Measurements from ENCODE around the gene PRDX4.
"Not testable (repeated sequence)": the region's sequence is repeated elsewhere in the genome, so short reads cannot be mapped to it uniquely, and the experiment has no call there.

Gene PRDX4

DNA sequence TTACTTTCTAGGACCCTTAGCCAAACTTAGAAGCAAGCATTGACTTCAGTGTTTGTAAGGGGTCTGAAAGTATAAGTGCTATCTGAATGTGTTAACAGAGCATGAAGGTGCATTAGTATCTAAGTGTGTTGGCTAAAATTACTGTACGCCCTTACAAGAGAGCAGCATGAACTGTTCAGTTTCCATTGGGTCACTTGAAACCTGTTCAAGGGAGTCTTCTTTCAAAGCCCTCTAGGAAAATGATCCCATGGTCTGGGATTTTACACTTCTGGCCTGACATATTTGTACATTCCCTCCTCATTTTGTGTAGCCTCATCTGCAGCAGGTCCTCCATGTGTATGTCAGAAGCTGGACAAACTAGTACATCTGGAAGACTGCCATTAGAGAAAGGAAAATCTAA lies 3.2 kb downstream of the PRDX4 start:
- in situ Hi-C loops (cut with HindIII; ENCODE audit: low sequenced_read_pairs) = no loop called here

DNA sequence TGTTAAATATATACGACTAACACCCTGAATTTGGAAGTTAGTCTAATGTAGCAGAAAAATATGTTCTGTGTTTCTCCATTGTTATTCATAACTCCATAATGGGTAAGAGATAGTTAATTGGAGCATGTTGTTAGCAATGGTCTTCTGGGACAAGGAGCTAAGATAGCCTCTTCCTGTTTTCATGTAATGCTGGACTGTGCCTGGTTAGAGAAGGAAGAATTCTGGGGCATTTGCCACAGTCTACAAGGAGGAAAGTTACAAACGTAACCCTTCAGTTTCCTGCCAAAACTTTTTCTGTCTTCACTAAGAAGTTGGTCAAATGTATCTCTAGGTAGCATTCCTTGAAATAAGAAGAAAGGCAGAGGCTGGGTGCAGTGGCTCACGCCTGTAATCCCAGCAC lies 5.8 kb downstream of the PRDX4 start:
- in situ Hi-C loops (cut with HindIII; ENCODE audit: low sequenced_read_pairs) = no loop called here

DNA sequence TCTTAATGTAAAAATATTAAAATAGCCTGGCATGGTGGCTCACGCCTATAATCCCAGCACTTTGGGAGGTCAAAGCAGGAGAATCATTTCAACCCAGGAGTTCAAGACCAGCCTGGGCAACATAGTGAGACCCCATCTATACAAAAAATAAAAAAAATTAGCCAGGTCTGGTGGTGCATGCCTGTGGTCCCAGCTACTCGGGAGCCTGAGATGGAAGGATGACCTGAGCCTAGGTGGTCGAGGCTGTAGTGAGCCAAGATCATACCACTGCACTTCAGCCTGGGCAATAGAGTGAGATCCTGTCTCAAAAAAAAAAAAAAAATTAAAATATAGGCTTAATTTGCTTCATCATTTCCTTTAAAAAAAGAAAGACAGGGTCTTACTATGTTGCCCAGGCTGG lies 9.2 kb downstream of the PRDX4 start:
- in situ Hi-C loops (cut with HindIII; ENCODE audit: low sequenced_read_pairs) = not testable (repeated sequence)

DNA sequence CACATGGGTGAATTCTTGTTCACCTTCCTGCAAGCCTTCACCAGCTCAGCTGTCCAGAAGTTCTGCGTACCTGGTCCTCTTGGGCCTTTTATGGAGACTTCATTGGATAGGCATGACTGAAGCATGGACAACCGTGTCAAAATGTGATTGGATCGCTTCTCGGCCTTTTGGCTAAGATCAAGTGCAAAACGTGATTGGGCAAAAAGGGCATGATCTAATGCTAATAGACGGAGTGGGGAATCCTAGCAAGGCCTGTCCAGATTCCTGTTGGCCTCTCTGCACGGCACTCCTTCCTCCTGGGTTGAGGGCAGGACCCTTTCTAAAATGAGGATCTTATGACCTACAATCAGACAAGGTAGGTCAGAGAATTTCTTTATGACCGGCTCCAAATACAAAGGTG lies 24.9 kb downstream of the PRDX4 start:
- in situ Hi-C loops (cut with HindIII; ENCODE audit: low sequenced_read_pairs) = no loop called here

DNA sequence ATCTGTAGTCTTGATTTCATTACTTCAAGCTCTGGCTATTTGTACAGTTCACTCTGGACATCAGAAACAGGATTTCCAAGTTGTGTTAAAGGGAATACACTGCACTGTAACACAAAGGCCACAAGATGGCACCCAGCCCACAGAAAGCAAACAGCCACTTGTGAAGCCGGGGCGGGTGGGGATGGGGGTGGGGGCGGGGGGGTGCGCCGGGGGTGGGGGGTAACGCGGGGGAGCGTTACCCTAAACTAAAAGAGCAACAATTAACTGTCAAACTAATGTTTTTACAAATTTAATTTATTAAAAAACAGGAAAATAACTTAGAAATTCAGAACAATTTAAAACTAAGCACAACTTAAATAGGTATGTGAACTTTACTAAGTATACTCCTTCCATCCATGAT lies 27.3 kb downstream of the PRDX4 start:
- in situ Hi-C loops (cut with HindIII; ENCODE audit: low sequenced_read_pairs) = no loop called here

DNA sequence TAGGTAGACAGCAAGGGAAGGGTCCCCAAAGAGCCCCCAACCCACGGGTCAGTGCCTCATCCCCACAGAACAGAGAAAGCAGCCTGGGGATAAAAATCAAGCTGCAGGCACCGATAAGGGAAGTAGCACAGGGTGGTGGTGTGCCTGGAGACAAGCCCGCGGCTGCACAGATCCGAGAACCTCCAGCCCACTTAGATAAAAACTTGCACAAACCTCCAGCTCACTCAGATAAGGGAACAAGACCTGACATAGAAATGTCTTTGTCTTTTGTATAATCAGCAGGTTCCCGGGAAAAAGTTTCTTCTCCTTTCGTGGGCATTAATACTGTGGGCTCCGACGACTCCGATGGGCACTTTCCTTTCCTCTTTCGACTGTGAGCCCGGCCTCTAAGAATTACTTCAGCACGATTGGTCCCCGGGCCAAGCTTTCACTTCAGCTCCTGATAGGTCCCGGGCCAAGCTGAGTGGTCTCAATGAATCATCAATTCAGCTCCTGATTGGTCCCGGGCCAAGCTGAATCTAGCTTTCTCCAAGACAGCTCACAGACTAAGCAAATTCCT lies 32.4 kb downstream of the PRDX4 start:
- in situ Hi-C loops (cut with HindIII; ENCODE audit: low sequenced_read_pairs) = no loop called here

DNA sequence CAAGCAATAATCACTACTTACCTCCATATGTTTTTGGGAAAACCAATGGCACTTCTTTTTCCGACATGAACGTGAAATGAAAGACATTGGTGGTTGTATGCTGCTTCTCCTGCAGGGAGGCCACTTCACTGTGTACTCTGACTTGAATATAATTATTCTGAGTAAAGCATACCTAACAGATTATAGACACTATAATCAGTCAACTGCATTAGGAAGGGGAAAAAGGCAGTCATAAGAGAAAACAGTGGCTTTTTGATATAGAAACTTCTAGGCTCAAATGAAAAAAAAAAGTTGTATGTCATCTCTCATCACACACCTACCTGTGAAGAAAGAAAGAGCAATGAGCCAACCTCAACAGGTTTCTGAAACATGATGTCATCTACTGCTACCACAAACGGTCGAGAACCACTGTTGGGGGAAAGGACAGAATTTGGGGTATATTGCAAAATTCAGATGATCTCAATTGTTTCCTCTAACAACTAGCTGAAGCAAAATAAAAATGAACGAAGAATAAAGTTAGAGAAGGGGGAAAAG lies 37.4 kb downstream of the PRDX4 start:
- in situ Hi-C loops (cut with HindIII; ENCODE audit: low sequenced_read_pairs) = no loop called here

DNA sequence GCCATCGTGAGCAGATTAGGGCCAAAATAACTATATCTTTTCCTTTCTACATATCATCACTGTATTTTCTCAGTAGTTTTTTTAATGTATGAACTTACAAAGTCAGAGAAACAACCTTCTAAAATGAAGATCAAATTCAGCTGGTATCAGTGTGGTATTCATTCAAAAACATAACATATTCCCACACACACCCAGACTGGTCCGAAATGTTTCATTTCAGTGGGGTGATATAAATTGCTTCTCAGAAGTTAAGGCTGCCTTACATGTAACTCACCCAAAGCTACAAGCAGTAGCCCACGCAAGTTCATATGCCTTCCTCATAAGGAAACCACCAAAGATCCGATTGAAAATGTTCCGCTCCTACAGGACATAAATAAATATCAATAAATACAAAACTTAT lies 37.9 kb downstream of the PRDX4 start:
- in situ Hi-C loops (cut with HindIII; ENCODE audit: low sequenced_read_pairs) = no loop called here

DNA sequence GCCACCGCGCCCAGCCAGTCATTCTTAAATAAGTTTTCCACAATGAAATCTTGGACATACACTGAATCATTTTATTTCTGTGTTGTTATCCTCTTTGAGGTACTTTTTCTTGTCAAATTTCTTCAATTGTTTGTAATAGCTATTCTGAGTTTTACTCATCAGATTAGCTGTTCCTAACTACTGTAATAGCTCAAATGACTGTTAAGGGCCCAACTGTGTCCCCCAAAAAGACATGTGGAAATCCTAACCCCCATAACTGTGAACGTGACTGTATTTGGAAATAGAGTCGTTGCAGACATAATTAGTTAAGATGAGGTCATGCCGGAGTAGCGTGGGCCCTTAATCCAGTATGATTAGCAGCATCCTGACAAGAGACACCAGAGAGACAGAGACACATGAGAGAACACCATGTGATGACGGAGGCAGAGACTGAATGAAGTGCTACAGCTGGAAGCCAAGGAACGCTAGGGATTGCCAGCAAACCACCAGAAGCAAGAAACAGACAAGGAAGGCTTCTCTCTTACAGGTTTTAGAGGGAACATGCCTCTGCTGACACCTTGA lies 52.9 kb downstream of the PRDX4 start:
- in situ Hi-C loops (cut with HindIII; ENCODE audit: low sequenced_read_pairs) = no loop called here

DNA sequence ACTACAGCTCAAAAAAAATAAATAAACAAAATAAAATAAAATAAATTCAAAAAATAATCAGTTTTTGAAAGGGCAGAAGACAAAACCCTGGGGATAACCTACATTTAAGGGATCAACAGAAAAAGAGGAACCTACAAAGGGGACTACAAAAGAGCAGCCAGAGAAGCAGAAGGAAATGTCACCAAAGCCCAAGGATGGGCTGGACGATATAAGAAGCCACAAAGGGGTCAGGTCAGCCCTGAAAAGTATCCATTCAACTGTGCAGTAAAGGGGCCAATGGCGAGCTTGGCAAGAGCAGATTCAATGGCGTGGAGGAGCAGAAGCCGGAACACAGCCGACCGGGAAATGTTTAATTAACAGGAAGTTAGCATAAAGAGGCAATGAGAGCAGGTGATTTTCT lies 58.9 kb downstream of the PRDX4 start:
- in situ Hi-C loops (cut with HindIII; ENCODE audit: low sequenced_read_pairs) = no loop called here

DNA sequence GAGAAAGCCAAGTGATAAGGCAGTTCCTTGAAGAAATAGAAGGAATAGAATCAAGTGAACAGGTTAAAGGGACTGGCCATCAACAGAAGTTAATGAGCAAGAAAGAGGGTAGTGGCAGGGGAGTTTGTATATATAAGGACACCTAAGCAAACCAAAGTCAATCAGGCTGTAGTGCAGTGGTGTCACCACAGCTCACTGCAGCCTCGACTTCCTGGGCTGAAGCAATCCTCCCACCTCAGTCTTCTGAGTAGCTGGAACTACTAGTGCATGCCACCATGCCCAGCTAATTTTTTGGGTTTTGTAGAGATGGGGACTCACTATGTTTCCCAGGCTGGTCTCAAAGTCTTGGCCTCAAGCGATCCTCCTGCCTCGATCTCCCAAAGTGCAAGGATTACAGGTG lies 59.9 kb downstream of the PRDX4 start:
- in situ Hi-C loops (cut with HindIII; ENCODE audit: low sequenced_read_pairs) = no loop called here

DNA sequence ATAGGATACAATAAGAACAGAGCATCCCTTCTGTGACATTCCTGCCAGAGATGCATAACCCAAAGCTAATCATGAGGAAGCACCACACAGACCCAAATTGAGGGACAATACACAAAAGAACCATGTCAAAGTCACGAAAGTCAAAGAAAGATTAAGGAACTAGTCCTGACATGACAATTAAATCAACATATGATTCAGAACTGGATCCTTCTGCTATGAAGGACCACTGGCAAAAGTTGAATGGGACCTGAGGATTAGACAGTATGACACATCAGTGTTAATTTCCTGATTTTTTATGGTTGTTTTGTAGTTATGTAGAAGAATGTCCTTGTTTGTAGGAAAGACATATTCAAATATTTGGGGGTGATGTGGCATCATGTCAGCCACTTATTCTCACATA lies 61.9 kb downstream of the PRDX4 start:
- in situ Hi-C loops (cut with HindIII; ENCODE audit: low sequenced_read_pairs) = no loop called here

DNA sequence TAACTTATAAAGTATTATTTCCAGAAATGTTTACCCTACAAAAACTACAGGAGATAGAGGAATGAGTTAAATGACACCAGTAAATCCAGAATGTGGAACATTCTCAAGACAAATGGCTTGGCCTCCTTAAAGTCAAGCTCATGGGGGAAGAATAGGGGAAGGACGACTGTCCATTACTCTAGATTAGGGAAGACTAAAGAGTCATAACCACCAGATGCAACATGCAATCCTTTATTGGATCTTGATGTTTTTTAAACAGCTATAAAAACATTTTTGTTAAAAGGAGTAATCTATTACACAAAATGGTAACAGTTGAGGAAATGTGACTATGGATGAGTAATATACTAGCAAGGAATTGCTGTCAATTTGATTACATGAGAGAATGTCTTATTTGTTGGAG lies 64.7 kb downstream of the PRDX4 start:
- in situ Hi-C loops (cut with HindIII; ENCODE audit: low sequenced_read_pairs) = no loop called here

DNA sequence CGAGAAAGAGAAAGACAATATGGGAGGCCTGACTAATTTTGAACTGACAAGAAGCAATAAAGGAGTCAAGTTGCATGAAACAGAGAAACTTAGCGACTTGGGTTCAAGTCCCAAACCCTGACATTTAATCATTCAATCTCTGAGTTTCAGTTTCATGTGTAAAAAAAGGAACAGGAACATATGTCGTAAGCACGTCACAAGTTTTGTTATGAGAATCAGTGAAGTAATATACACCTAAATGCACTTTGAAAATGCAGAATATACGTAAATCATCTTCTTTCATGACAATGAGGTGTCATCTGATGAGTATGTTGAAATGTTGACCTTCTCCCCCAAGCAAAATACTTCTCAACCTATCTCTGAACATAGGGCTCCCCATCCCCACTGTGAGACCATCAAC lies 65.4 kb downstream of the PRDX4 start:
- in situ Hi-C loops (cut with HindIII; ENCODE audit: low sequenced_read_pairs) = no loop called here

Measured in DLD1 (cell line).